Stimulated activated CD8-positive, alpha-beta memory T cell treated with anti-CD3 and anti-CD28 coated beads, Interleukin-2, amount 100 ng/mL, for 48 hours (primary cell): Measurements from ENCODE around the gene CNPPD1.
A peak's percentile ranks its signal among the peaks of the same experiment; 100 is the strongest.

Experiments used
- DNase-seq, 2 donors: peaks; one replicate each; pipeline ENCODE4 v3.0.0-alpha.2; 2020; ENCODE audit warnings: low read depth in 2 of 2

CNPPD1 gene

GRCh38 chr2:219179601-219180465 lies 3.1 kb upstream of the CNPPD1 start:
- no peak for DNase-seq

- DNase-seq, result peak in 1 of 2 donors; percentile 21
Measured at GRCh38 chr2:219178377-219179175, 1.9 kb upstream of the CNPPD1 start.

GRCh38 chr2:219177552-219178376 lies 1.0 kb upstream of the CNPPD1 start, which contains the start of gene RETREG2:
TSS of gene RETREG2 (plus strand) at chr2:219178275. CDS start at chr2:219178353, 78 bp downstream.
- peak; percentile 69 to 72 for DNase-seq

GRCh38 chr2:219175928-219176817 lies 552 bp downstream of the CNPPD1 start:
- DNase-seq, result no peak

GRCh38 chr2:219175486-219175885 lies 1.2 kb downstream of the CNPPD1 start:
- DNase-seq, result no peak

- DNase-seq, result no peak
Measured at GRCh38 chr2:219174801-219175200, 1.9 kb downstream of the CNPPD1 start.

- no peak for DNase-seq
Measured at GRCh38 chr2:219174146-219174545, 2.6 kb downstream of the CNPPD1 start.

- no peak for DNase-seq
Measured at GRCh38 chr2:219173176-219173575, 3.5 kb downstream of the CNPPD1 start.

- DNase-seq, result no peak
Measured at GRCh38 chr2:219172231-219173154, 4.2 kb downstream of the CNPPD1 start.

GRCh38 chr2:219171231-219171651 lies 5.5 kb downstream of the CNPPD1 start:
- no peak for DNase-seq

- no peak for DNase-seq
Measured at GRCh38 chr2:219169930-219170654, 6.6 kb downstream of the CNPPD1 start, which contains the start of gene SLC23A3. TSS of gene SLC23A3 (minus strand) at chr2:219170029. CDS start at chr2:219169984, 45 bp downstream.

- DNase-seq, result no peak
Measured at GRCh38 chr2:219168932-219169331, 7.8 kb downstream of the CNPPD1 start.

- DNase-seq, result no peak
Measured at GRCh38 chr2:219168526-219168925, 8.2 kb downstream of the CNPPD1 start.

- DNase-seq, result no peak
Measured at GRCh38 chr2:219167997-219168396, 8.7 kb downstream of the CNPPD1 start.

- DNase-seq, result no peak
Measured at GRCh38 chr2:219165058-219165911, 11.4 kb downstream of the CNPPD1 start.

GRCh38 chr2:219163156-219163555 lies 13.6 kb downstream of the CNPPD1 start:
- DNase-seq, result no peak

GRCh38 chr2:219161097-219161496 lies 15.6 kb downstream of the CNPPD1 start:
- no peak for DNase-seq
